ENCODE data around the gene PSMF1.
A peak's percentile ranks its signal among the peaks of the same experiment; 100 is the strongest.

The PSMF1 gene

GRCh38 chr20:1205802-1206201 lies 87.4 kb downstream of the PSMF1 start:
- no peak for DNase-seq (ENCODE audit: extremely low read depth, low read depth)
- TF ChIP-seq CTCF (IDR thresholded peaks at IDR 0.05; ENCODE audit: low read depth, low read length): no peak

GRCh38 chr20:1206366-1207148 lies 88.2 kb downstream of the PSMF1 start:
- no peak for TF ChIP-seq CTCF (IDR thresholded peaks at IDR 0.05; ENCODE audit: low read depth, low read length)

GRCh38 chr20:1207293-1207878 lies 89.0 kb downstream of the PSMF1 start:
- TF ChIP-seq CTCF (IDR thresholded peaks at IDR 0.05; ENCODE audit: low read depth, low read length): no peak
- DNase-seq (ENCODE audit: extremely low read depth, low read depth): no peak

More at GRCh38 chr20:1206366-1207148, 88.2 kb downstream of the PSMF1 start:
- no peak for DNase-seq (ENCODE audit: extremely low read depth, low read depth)

- TF ChIP-seq CTCF (IDR thresholded peaks at IDR 0.05; ENCODE audit: low read depth, low read length): peak; percentile 23
These were observed 91.3 kb downstream of the PSMF1 start for GRCh38 chr20:1209447-1210387.

GRCh38 chr20:1210501-1210900 lies 92.1 kb downstream of the PSMF1 start:
- TF ChIP-seq CTCF (IDR thresholded peaks at IDR 0.05; ENCODE audit: low read depth, low read length): no peak
- no peak for DNase-seq (ENCODE audit: extremely low read depth, low read depth)

More at GRCh38 chr20:1209447-1210387, 91.3 kb downstream of the PSMF1 start:
- DNase-seq (ENCODE audit: extremely low read depth, low read depth): no peak

- no peak for DNase-seq (ENCODE audit: extremely low read depth, low read depth)
These were observed 93.6 kb downstream of the PSMF1 start for GRCh38 chr20:1212023-1212422.

More at GRCh38 chr20:1212023-1212422, 93.6 kb downstream of the PSMF1 start:
- TF ChIP-seq CTCF (IDR thresholded peaks at IDR 0.05; ENCODE audit: low read depth, low read length): no peak
